BE2C (cell line): ENCODE results near the gene OR4K15. TPM values are rescaled to one million over a fixed set of nuclear protein-coding genes. Genes with fewer than 3 reads are reported as not detected.
"Not testable (repeated sequence)": the region's sequence is repeated elsewhere in the genome, so short reads cannot be mapped to it uniquely, and the experiment has no call there.

Experiments used
- DNase-seq: peaks from one replicate; pipeline ENCODE4 v3.0.0-alpha.2; 2020
- H3K27me3 ChIP-seq: fragments of 250-450 bp; sonication (Bioruptor Pico); 2 replicates; pipeline ENCODE4 v1.5.1; 2020; ENCODE audit warnings: mild to moderate bottlenecking
- H3K36me3 ChIP-seq: fragments of 250-450 bp; sonication (Bioruptor Pico); 2 replicates; pipeline ENCODE4 v1.5.1; 2020; ENCODE audit warnings: mild to moderate bottlenecking
- H3K4me1 ChIP-seq: fragments of 250-450 bp; sonication (Bioruptor Pico); 2 replicates; pipeline ENCODE4 v1.5.1; 2020
- H3K4me3 ChIP-seq: 2 replicates; pipeline ENCODE4 v1.5.1; 2011; ENCODE audit warnings: low read depth, low read length
- H3K9me3 ChIP-seq: fragments of 250-450 bp; sonication (Bioruptor Pico); 2 replicates; pipeline ENCODE4 v1.5.1; 2020
- polyA plus RNA-seq: library from polyadenylated mRNA; unstranded; fragments of >200 nt; gene quantifications from one replicate; pipeline ENCODE4 v1.2.1, GENCODE V29; 2012; ENCODE audit warnings: low read depth, missing spikeins; ENCODE audit not compliant: insufficient read length, insufficient read depth
- TF ChIP-seq, protein P1 (sequence below): IDR thresholded peaks from 2 replicates; pipeline ENCODE4 v1.5.1; 2012; ENCODE audit warnings: mild to moderate bottlenecking, low read depth, low read length

Gene OR4K15
- polyA plus RNA-seq: not detected

DNA sequence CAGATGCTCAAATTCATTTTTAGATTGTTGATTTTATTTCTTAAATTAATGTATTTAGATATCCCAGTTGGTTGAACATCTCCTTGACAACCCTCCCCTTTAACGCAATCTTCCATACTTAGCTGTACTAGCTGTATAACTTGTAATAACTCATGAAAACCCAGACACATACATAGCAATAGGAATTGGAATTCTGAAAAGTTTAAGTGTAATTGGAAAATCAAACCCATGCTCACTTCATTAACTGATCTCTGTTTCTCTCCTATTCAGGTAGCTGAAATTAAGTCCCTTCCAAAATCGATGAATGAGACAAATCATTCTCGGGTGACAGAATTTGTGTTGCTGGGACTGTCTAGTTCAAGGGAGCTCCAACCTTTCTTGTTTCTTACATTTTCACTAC lies at the start of gene OR4K15:
Gene OR4K15, plus strand, starts transcription at position 301 of the 400 bp plus-strand sequence. Its CDS starts 0 bp downstream, at position 301.
- no peaks in the 10 kb centered on the region for H3K4me1 ChIP-seq

DNA sequence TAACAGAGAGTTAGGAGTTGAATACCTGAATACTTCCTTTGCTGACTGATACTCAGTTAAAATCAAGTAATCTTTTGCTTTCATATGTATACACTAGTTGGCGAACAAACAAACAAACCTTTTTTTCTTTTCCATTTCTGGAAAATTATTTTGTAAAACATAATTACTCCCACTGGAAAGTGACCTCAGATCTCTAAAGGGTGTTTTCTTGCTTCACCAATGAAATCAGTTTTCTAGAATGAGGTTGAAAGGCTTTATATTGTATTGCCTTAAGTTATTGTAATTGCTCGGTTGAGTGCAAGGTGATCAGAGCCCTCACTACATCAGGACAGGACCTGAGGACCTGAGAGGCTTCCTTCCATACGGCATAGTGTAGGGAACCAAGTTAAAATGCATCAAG lies 44.8 kb upstream of the OR4K15 start, which contains the start of gene OR4K1:
Gene OR4K1, plus strand, starts transcription at position 301 of the 400 bp plus-strand sequence. CDS start 4,750 bp downstream, outside the sequence.
- H3K4me1 ChIP-seq: no peaks in the 10 kb centered on the region
- H3K27me3 ChIP-seq: no peaks in the 10 kb centered on the region
- DNase-seq: no peak
- H3K36me3 ChIP-seq: no peaks in the 10 kb centered on the region
- TF ChIP-seq, protein P1, sequence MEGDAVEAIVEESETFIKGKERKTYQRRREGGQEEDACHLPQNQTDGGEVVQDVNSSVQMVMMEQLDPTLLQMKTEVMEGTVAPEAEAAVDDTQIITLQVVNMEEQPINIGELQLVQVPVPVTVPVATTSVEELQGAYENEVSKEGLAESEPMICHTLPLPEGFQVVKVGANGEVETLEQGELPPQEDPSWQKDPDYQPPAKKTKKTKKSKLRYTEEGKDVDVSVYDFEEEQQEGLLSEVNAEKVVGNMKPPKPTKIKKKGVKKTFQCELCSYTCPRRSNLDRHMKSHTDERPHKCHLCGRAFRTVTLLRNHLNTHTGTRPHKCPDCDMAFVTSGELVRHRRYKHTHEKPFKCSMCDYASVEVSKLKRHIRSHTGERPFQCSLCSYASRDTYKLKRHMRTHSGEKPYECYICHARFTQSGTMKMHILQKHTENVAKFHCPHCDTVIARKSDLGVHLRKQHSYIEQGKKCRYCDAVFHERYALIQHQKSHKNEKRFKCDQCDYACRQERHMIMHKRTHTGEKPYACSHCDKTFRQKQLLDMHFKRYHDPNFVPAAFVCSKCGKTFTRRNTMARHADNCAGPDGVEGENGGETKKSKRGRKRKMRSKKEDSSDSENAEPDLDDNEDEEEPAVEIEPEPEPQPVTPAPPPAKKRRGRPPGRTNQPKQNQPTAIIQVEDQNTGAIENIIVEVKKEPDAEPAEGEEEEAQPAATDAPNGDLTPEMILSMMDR: no peak
- H3K9me3 ChIP-seq: no peaks in the 10 kb centered on the region
- H3K4me3 ChIP-seq: no peak within 1 kb of the TSS

More for the DNA sequence above, at the start of gene OR4K15:
- Histone ChIP-seq H3K36me3 (no peaks in the 10 kb centered on the region), H3K27me3 (no peaks in the 10 kb centered on the region), H3K9me3 (no peaks in the 10 kb centered on the region), H3K4me3 (no peak within 1 kb of the TSS)
- TF ChIP-seq, protein P1: no peak
- no peak for DNase-seq

DNA sequence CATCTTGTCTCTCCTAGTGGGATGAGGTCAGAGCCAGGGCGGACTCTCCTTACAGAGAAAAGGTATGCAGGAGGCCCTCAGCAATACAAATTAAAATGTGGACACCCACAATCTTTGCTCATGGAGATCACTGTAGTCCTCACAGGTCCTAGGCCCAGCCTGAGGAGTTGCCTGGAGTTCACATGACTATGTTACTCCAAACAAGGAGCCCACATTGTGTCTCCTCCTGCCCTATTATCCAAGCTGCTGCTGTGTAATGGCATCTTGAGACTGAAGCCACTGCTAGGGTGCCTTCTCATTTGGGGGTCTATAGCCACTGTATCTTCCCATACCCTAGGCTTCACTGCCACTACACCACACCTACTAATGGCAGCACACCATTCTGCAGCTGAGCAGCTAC lies 33.7 kb upstream of the OR4K15 start:
- H3K4me3 ChIP-seq: no peak overlapping the region
- no peaks in the 10 kb centered on the region for H3K4me1 ChIP-seq
- TF ChIP-seq, protein P1: no peak
- no peaks in the 10 kb centered on the region for H3K9me3 ChIP-seq
- no peaks in the 10 kb centered on the region for H3K36me3 ChIP-seq
- DNase-seq: no peak
- H3K27me3 ChIP-seq: no peaks in the 10 kb centered on the region

DNA sequence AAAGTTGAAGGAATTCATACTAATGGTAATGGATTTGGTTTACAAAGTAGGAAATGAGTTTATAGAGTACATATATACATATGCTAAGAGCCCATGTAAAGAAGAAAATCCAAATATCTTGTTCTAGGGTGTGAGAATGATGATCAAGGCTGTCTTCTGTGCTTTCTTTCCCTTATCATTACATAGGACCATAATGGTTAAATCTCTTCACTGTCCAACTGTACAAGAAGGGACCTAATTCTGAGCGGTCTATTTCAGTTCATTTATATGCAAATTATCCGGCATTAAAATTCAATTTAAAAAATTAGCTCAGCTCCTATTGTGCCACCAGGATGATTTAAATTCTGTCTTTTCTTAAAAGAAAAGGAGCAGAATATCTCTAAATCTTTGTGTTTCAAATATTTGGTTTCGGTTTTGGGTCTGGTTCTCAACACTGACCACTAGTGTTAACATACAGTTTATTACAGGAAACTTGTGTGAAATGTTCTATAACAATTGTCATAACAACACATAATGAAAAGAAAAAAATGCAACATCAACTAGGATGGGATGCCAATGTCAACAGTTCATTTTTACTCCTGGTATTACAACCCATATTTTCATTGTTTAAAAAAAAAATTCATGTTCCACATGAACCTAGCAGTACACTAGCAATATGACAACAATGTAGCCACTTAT lies 27.8 kb upstream of the OR4K15 start:
- no peaks in the 10 kb centered on the region for H3K4me1 ChIP-seq
- H3K9me3 ChIP-seq: no peaks in the 10 kb centered on the region
- peak overlapping the region; percentile 12 for H3K4me3 ChIP-seq
- DNase-seq: no peak
- TF ChIP-seq, protein P1: 0 out of 2 replicates have a peak, but pooled peaks have one; percentile 7
- H3K27me3 ChIP-seq: 0 out of 2 replicates have a peak, but pooled peaks cover 3% of the 10 kb centered on the region
- no peaks in the 10 kb centered on the region for H3K36me3 ChIP-seq

- no peak for DNase-seq
- Histone ChIP-seq H3K4me3 (no peak overlapping the region), H3K9me3 (no peaks in the 10 kb centered on the region), H3K27me3 (0 out of 2 replicates have a peak, but pooled peaks cover 3% of the 10 kb centered on the region), H3K36me3 (no peaks in the 10 kb centered on the region), H3K4me1 (no peaks in the 10 kb centered on the region)
- TF ChIP-seq, protein P1: no peak
Measured at GRCh38 chr14:19949218-19949617, 26.2 kb upstream of the OR4K15 start.

DNA sequence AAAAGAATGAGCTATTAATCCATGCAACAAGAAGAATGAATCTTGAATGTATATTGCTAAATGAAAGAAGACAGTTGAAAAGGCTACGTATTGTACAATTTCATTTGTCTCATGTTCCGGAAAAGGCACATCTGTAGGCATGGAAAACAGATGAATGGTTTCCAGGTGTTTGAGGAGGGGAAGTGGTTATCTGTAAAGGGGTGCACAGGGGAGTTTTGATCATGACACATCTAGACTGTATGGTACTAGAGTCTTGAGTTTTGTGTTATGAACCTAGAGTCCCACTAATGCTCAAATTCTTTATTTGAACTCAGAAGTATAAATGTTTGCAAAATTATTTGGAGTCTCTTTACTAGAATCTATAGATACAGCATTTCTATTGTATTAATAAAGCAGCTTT lies 5.7 kb upstream of the OR4K15 start:
- H3K36me3 ChIP-seq, DNase-seq, H3K9me3 ChIP-seq, H3K4me1 ChIP-seq, H3K27me3 ChIP-seq, H3K4me3 ChIP-seq: not testable (repeated sequence)
